ENCODE results near the gene ATP8A2.

Gene ATP8A2

DNA sequence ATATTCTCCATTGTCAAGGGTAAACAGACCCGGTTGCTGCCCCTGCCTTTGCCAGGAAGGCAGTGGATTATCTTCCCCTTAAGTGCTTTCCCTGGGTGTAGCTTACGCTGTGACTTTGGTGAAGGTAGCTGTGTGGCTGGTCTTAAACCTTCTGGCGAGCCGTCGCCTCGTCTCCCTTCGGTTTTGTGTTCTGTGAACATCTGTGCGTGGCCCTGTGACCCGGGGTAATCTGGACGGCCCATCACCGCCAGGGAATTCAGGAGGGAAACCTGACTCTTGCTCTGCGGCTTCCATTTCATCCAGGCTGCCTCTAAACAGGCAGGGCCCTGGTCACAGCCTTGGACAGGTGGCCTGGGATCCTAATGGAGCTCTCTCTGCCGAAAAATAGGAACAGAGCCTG lies 601.3 kb downstream of the ATP8A2 start:
- Mint-ChIP-seq H3K4me3 (peak overlapping the region; percentile 25 to 34), H3K27ac (peak overlapping the region; percentile 70 to 91), H3K36me3 (ENCODE audit: insufficient read depth) (no peaks in the 10 kb centered on the region), H3K27me3 (peaks cover 5 to 28% of the 10 kb centered on the region in 2 donors), H3K9me3 (no peaks in the 10 kb centered on the region), H3K4me1 (ENCODE audit: low read depth in 2 of 2) (peaks cover 28 to 37% of the 10 kb centered on the region in 2 donors)
- ATAC-seq (replicated peaks) (no peak), DNase-seq (no peak)

DNA sequence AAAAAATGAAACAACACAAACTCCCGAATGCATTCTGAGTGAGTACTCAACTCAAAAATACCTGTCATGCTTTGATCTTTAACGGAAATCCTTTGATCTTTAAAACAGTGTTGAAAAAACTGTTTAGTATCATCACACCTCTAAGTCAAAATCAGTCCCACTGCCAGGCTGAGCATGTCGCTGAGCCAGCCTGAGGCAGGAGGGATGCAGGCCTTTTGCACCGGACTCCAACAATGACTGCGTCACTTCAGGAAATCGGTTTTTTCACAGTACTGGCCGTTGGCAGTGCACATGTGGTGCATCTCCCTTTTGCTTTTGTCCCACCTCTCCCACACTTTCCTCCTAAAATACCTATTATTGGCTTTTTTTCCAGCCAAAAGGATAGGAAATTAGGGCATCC lies 601.8 kb downstream of the ATP8A2 start:
- ATAC-seq (replicated peaks) (no peak), DNase-seq (no peak)
- no peaks in the 10 kb centered on the region for H3K9me3 Mint-ChIP-seq
- H3K36me3 Mint-ChIP-seq (ENCODE audit: insufficient read depth) = no peaks in the 10 kb centered on the region
- peaks cover 28 to 37% of the 10 kb centered on the region in 2 donors for H3K4me1 Mint-ChIP-seq (ENCODE audit: low read depth in 2 of 2)
- H3K27me3 Mint-ChIP-seq = peaks cover 5 to 28% of the 10 kb centered on the region in 2 donors
- H3K27ac Mint-ChIP-seq = peak overlapping the region; percentile 70 to 91
- H3K4me3 Mint-ChIP-seq = peak overlapping the region; percentile 25 to 34

DNA sequence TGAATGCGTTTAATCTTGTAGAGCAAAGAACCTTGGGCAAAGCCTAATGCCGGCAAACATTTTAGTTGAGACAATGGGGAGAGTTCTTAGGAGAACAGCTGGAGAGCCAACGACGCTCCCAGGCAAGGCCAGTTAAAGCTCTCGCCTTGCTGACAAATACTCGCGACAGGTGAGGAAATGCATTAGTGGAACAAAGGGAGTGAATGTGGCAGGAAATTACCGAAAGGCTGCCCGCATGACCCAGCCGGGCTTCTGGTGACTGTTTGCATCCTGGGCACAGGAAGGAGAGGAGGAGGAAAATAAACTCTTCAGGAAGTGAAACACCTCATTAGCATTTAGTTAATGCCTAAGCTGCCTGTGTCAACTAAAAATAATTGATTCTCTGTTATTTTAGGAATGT lies 605.4 kb downstream of the ATP8A2 start:
- DNase-seq (no peak), ATAC-seq (replicated peaks) (no peak)
- Mint-ChIP-seq H3K4me1 (ENCODE audit: low read depth in 2 of 2) (peaks cover 19 to 23% of the 10 kb centered on the region in 2 donors), H3K27me3 (peaks cover 13 to 39% of the 10 kb centered on the region in 2 donors), H3K27ac (peak overlapping the region in 1 of 2 donors; percentile 44), H3K9me3 (no peaks in the 10 kb centered on the region), H3K36me3 (ENCODE audit: insufficient read depth) (no peaks in the 10 kb centered on the region), H3K4me3 (no peak overlapping the region)

DNA sequence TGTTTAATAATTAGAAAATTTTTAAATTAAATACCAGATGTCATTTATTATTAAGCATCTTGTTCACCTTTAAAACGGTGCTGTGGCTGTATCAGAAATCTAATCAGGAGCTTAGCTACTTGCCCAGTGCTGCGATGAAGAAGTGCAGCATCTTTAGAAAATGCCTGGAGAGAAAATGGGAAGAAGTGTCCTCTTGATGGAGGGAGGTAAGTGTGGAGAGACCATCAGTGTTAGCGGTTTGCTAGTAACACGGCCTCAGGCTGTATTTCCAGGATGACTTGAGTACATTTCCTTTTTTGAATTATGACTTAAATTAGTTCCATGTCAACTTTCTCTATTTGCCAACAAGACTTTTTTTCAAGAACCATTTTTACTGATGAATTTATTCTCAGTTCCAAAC lies 605.9 kb downstream of the ATP8A2 start:
- no peak for DNase-seq
- H3K4me1 Mint-ChIP-seq (ENCODE audit: low read depth in 2 of 2) = peaks cover 15 to 18% of the 10 kb centered on the region in 2 donors
- no peak overlapping the region for H3K27ac Mint-ChIP-seq
- H3K27me3 Mint-ChIP-seq = peaks cover 13 to 39% of the 10 kb centered on the region in 2 donors
- no peaks in the 10 kb centered on the region for H3K9me3 Mint-ChIP-seq
- H3K4me3 Mint-ChIP-seq = no peak overlapping the region
- ATAC-seq (replicated peaks) = no peak
- H3K36me3 Mint-ChIP-seq (ENCODE audit: insufficient read depth) = no peaks in the 10 kb centered on the region

DNA sequence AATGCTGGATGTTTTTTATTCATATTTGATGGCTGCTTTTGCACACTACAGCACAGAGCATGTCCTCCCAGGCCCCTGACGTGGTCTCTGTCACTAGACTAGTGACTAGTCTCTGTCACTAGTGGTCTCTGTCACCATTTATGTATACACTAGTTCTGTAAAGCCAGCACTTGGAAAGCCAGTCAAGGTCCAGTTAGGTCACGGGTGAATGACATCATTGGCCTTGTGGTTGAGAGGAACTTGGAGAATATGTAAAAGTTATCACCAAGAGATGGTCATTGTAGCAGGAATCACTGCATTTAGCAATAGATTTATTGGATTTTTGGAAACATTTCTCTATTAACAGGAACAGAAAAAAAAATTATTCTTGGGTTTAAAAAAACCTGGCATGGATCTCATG lies 607.2 kb downstream of the ATP8A2 start:
- Mint-ChIP-seq H3K36me3 (ENCODE audit: insufficient read depth) (no peaks in the 10 kb centered on the region), H3K4me1 (ENCODE audit: low read depth in 2 of 2) (peaks cover 10 to 12% of the 10 kb centered on the region in 2 donors), H3K4me3 (no peak overlapping the region), H3K27me3 (peaks cover 13 to 33% of the 10 kb centered on the region in 2 donors), H3K27ac (no peak overlapping the region), H3K9me3 (no peaks in the 10 kb centered on the region)
- DNase-seq (no peak), ATAC-seq (replicated peaks) (no peak)

DNA sequence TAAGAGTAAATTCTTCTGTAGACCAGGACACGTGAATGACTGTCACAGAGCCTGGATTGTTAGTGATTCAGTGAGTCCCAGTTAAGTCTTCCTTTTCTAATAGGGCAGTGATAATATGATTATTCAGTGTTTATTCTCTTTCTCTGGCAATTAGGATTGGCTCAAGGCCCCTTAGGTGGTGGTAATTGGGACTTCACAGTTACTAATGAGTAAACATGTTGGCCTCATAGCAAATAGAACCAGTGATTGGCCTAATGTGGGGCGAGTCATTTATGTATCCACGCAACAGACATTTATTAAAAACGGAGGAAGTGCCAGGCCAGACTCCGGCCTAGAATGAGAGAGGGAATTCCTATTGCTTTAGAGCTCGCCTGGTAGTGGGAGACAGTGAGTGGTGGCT lies 607.6 kb downstream of the ATP8A2 start:
- no peak overlapping the region for H3K4me3 Mint-ChIP-seq
- H3K36me3 Mint-ChIP-seq (ENCODE audit: insufficient read depth) = no peaks in the 10 kb centered on the region
- DNase-seq = no peak
- peaks cover 8 to 10% of the 10 kb centered on the region in 2 donors for H3K4me1 Mint-ChIP-seq (ENCODE audit: low read depth in 2 of 2)
- ATAC-seq (replicated peaks) = no peak
- no peak overlapping the region for H3K27ac Mint-ChIP-seq
- peaks cover 13 to 29% of the 10 kb centered on the region in 2 donors for H3K27me3 Mint-ChIP-seq
- H3K9me3 Mint-ChIP-seq = no peaks in the 10 kb centered on the region

DNA sequence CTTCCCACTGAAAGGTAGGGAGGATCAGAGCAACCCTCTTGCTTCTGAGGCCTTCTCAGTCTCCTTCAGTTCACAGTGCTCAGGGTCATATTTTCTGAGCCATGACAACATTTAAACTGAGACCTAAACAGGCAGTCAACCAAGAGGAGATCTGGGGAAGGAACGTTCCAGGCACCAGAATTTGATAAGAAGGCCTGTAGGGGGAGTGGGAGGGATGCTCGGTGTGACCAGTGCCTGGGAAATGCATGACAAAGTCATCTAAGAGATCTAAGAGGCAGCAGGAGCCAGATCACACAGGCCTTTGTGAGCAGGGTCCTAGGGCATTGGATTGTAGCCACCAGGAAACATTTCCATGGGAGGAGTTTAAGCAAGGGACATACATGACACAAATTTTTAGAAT lies 608.5 kb downstream of the ATP8A2 start:
- Mint-ChIP-seq H3K27ac (no peak overlapping the region), H3K27me3 (peaks cover 13 to 20% of the 10 kb centered on the region in 2 donors), H3K4me1 (ENCODE audit: low read depth in 2 of 2) (peaks cover 2 to 5% of the 10 kb centered on the region in 2 donors), H3K36me3 (ENCODE audit: insufficient read depth) (no peaks in the 10 kb centered on the region), H3K9me3 (no peaks in the 10 kb centered on the region), H3K4me3 (no peak overlapping the region)
- DNase-seq = no peak
- ATAC-seq (replicated peaks) = no peak

DNA sequence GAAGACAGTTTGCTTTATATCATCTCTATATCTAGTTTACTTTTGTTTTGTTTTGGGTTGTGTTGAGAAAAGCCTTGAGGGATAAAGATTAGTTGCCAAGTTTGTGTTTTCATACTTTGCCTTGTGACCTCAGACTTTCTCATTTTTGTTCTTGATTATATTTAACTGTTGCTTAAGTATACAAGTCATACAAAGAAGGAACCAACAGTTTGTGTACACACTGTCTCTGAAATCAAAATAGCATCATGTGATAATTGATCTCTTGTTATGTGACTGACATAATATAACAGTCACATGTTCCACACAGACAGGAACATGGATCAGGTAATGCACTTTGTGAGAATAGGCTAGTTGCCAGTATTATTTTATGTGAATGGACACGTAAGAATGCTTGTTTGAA lies 609.3 kb downstream of the ATP8A2 start:
- DNase-seq = no peak
- Mint-ChIP-seq H3K9me3 (no peaks in the 10 kb centered on the region), H3K4me1 (ENCODE audit: low read depth in 2 of 2) (peaks cover 2 to 5% of the 10 kb centered on the region in 2 donors), H3K36me3 (ENCODE audit: insufficient read depth) (no peaks in the 10 kb centered on the region), H3K4me3 (no peak overlapping the region), H3K27me3 (peaks cover 13 to 16% of the 10 kb centered on the region in 2 donors), H3K27ac (no peak overlapping the region)
- no peak for ATAC-seq (replicated peaks)

DNA sequence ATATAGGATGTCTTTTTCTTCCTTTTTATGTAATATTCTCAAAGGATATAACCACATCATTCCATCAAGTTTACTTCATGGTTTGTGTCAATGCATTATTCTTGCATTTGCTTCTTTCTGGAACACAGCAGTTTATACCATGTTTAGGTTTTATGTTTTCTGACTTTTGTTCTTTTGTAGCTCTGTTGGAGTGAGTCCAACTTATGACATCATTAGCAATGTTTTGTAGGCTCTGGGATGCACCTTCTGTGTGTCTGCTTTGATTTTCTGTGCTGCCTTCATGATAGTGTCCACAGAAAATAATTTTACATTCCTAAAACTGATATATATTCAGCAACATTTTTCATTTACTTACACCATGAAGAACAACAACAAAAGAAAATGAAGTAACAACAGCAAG lies 611.1 kb downstream of the ATP8A2 start:
- Mint-ChIP-seq H3K27me3 (peaks cover 8 to 11% of the 10 kb centered on the region in 2 donors), H3K4me1 (ENCODE audit: low read depth in 2 of 2) (no peaks in the 10 kb centered on the region), H3K27ac (no peak overlapping the region), H3K9me3 (no peaks in the 10 kb centered on the region), H3K36me3 (ENCODE audit: insufficient read depth) (no peaks in the 10 kb centered on the region), H3K4me3 (no peak overlapping the region)
- DNase-seq (no peak), ATAC-seq (replicated peaks) (no peak)

DNA sequence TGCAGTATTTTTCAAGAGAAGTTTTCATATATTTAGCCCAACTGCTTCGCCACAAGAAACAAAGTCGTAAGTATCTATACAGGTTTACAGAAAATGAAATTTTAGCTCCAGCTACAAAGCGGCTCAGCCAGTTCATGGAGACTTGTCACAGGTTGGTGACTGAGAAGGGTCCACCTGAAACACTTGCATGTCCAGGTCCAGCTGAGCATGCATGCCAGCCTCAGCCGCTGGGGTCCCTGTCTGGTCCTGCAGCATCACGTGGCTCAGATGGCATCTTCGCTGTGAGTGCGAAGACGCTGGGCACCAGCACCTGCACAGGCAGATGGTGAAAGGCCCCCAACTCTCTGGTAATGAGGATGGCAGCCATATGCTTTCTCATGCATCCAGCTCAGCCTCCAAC lies 616.2 kb downstream of the ATP8A2 start:
- no peaks in the 10 kb centered on the region for H3K27me3 Mint-ChIP-seq
- peaks cover 0 to 6% of the 10 kb centered on the region in 2 donors for H3K9me3 Mint-ChIP-seq
- DNase-seq (no peak), ATAC-seq (replicated peaks) (no peak)
- no peaks in the 10 kb centered on the region for H3K36me3 Mint-ChIP-seq (ENCODE audit: insufficient read depth)
- no peak overlapping the region for H3K4me3 Mint-ChIP-seq
- H3K4me1 Mint-ChIP-seq (ENCODE audit: low read depth in 2 of 2) = no peaks in the 10 kb centered on the region
- no peak overlapping the region for H3K27ac Mint-ChIP-seq

DNA sequence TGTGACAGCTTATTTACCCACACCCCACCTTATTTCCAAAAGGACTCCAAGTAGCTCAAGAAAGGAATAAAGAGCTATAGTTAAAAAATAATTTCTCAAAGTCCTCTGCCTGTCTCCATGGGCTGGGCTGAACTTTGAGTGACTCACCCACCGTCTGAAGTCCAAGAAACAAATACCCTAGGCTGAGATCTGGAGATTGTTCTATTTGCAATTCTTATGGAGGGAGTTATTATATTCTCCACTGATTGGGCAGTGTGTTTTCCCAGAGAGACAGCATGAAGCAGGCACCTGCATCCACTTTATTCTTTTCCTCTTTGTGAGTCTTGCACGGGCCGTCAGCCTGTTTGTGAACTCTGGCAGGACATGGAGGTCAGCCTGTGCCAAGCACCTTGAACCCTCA lies 616.9 kb downstream of the ATP8A2 start:
- no peak for ATAC-seq (replicated peaks)
- no peaks in the 10 kb centered on the region for H3K36me3 Mint-ChIP-seq (ENCODE audit: insufficient read depth)
- no peaks in the 10 kb centered on the region for H3K27me3 Mint-ChIP-seq
- no peaks in the 10 kb centered on the region for H3K4me1 Mint-ChIP-seq (ENCODE audit: low read depth in 2 of 2)
- DNase-seq = no peak
- H3K4me3 Mint-ChIP-seq = no peak overlapping the region
- peaks cover 0 to 6% of the 10 kb centered on the region in 2 donors for H3K9me3 Mint-ChIP-seq
- H3K27ac Mint-ChIP-seq = no peak overlapping the region

DNA sequence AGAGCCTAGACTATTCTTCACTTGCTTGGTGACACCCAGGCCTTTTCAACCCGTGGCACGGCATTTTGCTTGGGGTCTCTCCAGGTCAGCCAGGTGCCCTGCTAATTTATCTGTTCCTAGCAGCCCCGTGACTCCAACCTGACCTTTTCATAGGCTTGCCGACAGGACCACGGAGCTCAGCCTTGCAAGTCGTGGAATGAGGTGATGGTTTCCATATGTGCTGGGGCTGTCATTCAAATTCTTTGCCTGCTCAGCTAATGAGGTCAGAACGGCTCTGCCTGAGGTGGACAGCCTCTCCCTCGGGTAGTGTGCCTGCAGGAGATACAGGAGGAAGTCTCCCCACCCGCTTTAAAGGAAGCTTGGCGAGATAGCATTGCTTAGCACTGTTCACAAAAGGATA lies 619.0 kb downstream of the ATP8A2 start:
- ATAC-seq (replicated peaks) = no peak
- Mint-ChIP-seq H3K27me3 (no peaks in the 10 kb centered on the region), H3K27ac (no peak overlapping the region), H3K36me3 (ENCODE audit: insufficient read depth) (no peaks in the 10 kb centered on the region), H3K9me3 (peaks cover 0 to 6% of the 10 kb centered on the region in 2 donors), H3K4me1 (ENCODE audit: low read depth in 2 of 2) (no peaks in the 10 kb centered on the region), H3K4me3 (no peak overlapping the region)
- no peak for DNase-seq

DNA sequence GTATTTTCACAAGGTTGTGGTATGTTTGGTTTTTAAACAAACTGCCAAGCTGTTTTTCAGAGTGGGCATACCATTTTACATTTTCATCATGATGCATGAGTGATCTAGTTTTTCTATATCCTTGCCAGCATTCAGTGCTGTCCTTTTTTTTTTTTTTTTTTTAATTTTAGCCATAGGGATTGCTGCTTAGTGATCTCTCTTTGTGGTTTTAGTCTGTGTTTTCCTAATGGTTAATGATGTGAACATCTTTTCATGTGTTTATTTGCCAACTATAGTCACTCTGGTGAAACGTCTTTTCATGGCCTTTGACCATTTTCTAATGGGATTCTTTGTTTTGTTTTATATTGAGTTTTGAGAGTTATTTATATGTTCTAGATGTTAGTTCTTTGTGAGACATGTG lies 620.3 kb downstream of the ATP8A2 start:
- no peak for ATAC-seq (replicated peaks)
- Mint-ChIP-seq H3K36me3 (ENCODE audit: insufficient read depth) (no peaks in the 10 kb centered on the region), H3K4me1 (ENCODE audit: low read depth in 2 of 2) (no peaks in the 10 kb centered on the region), H3K27me3 (no peaks in the 10 kb centered on the region), H3K27ac (no peak overlapping the region), H3K4me3 (no peak overlapping the region), H3K9me3 (peaks cover 0 to 6% of the 10 kb centered on the region in 2 donors)
- DNase-seq = no peak

DNA sequence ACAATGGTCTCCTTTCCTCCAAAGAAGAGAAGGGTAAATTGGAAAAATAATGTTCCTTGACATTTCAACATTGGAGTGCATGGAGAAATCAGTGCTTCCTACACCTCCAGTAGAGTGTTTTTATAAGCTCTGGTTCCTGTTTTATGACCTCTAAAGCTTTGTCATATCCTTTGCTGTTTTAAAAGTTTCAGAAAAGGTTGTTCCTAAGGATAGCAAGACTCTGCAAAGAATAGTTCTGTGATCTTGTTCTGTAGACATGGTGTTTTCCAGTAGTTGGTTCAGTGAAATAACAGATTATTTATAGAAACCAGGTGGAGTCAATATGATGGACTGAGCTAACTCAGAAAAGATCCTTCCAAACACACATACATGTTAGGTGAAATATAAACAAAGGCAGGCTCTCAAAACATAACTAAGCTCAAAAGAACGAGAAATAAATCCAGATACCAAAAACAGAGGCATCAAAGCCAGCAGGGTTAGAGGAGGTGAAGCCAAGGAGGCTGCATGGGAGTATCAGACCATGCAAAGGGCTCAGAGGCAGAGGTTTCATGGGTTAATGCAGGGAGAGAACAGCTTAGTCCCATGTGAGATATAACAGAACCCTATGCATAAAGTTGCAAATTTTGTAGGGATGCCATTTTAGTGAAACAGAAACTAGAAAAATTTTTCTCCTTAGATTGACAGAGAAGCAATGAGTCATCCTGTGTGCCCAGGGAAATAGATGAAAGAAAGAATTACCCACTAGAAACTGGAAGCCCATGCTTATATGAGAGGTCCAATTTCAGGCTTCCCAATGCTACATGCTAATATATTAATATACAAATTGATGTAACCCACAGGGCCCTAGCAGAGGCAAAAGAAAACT lies 635.7 kb downstream of the ATP8A2 start:
- peaks cover 3 to 12% of the 10 kb centered on the region in 2 donors for H3K9me3 Mint-ChIP-seq
- DNase-seq = no peak
- peaks cover 16 to 18% of the 10 kb centered on the region in 2 donors for H3K27me3 Mint-ChIP-seq
- no peak overlapping the region for H3K27ac Mint-ChIP-seq
- ATAC-seq (replicated peaks) = no peak
- no peak overlapping the region for H3K4me3 Mint-ChIP-seq
- H3K4me1 Mint-ChIP-seq (ENCODE audit: low read depth in 2 of 2) = no peaks in the 10 kb centered on the region
- H3K36me3 Mint-ChIP-seq (ENCODE audit: insufficient read depth) = no peaks in the 10 kb centered on the region

All from effector memory CD8-positive, alpha-beta T cell (primary cell).